ENCODE measurements around the gene MRPL46. TPM values are rescaled to one million over a fixed set of nuclear protein-coding genes. Genes with fewer than 3 reads are reported as not detected.

Gene MRPL46
- total and polyA plus RNA-seq, 9 of the 15 experiments (the other 6 are each of a cell fraction or from before 2014, with no cell fraction given), result 41.2 to 72.2 (median 49.8) TPM

DNA sequence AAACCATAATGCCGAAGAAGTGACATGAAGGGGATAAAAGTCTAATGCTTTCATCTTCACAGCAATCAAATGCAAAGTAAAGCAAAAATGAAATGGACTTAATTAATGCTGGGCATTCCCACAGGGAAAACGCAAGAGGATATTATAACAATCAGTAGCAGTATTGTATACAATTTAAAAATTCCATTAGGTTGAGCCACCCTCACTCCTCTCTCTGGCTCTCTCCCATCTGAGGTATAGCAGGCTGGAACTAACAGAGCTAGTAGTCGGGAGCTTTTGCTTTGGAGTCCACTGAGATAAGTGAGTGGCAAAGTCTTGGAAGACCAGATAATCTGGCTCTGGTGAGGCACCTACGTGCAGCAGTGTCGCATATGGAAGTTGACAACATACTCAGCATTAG is 45.4 kb upstream of the MRPL46 start (continued):
- no peak for TF ChIP-seq ESRRA (IDR thresholded peaks at IDR 0.05; ENCODE audit: borderline replicate concordance, low read depth)
- no peak for TF ChIP-seq MYC (IDR thresholded peaks at IDR 0.05; ENCODE audit: low read depth, low read length)
- no peak for TF ChIP-seq MYC (CRISPR knock-in tag; IDR thresholded peaks at IDR 0.05; ENCODE audit: borderline replicate concordance, low read depth)
- TF ChIP-seq KDM2B (CRISPR knock-in tag; IDR thresholded peaks at IDR 0.05), result no peak
- TF ChIP-seq, protein P1, sequence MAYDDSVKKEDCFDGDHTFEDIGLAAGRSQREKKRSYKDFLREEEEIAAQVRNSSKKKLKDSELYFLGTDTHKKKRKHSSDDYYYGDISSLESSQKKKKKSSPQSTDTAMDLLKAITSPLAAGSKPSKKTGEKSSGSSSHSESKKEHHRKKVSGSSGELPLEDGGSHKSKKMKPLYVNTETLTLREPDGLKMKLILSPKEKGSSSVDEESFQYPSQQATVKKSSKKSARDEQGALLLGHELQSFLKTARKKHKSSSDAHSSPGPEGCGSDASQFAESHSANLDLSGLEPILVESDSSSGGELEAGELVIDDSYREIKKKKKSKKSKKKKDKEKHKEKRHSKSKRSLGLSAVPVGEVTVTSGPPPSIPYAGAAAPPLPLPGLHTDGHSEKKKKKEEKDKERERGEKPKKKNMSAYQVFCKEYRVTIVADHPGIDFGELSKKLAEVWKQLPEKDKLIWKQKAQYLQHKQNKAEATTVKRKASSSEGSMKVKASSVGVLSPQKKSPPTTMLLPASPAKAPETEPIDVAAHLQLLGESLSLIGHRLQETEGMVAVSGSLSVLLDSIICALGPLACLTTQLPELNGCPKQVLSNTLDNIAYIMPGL (CRISPR knock-in tag; IDR thresholded peaks at IDR 0.05), result no peak
- no peak for TF ChIP-seq RAD21 (CRISPR knock-in tag; conservative IDR thresholded peaks at IDR 0.05 in 1 of 2, IDR thresholded peaks at IDR 0.05 in 1 of 2)
- TF ChIP-seq ZNF134 (CRISPR knock-in tag; conservative IDR thresholded peaks at IDR 0.05), result no peak
- no peak for TF ChIP-seq HMGN3 (IDR thresholded peaks at IDR 0.05; ENCODE audit: borderline replicate concordance, extremely low read depth, insufficient read length, low read depth, low read length)
- TF ChIP-seq KLF13 (tag; IDR thresholded peaks at IDR 0.05; ENCODE audit: borderline replicate concordance, low read depth), result no peak
- TF ChIP-seq KLF1 (tag; IDR thresholded peaks at IDR 0.05), result no peak
- no peak for TF ChIP-seq ZNF507 (tag; conservative IDR thresholded peaks at IDR 0.05)
- TF ChIP-seq, protein P2, sequence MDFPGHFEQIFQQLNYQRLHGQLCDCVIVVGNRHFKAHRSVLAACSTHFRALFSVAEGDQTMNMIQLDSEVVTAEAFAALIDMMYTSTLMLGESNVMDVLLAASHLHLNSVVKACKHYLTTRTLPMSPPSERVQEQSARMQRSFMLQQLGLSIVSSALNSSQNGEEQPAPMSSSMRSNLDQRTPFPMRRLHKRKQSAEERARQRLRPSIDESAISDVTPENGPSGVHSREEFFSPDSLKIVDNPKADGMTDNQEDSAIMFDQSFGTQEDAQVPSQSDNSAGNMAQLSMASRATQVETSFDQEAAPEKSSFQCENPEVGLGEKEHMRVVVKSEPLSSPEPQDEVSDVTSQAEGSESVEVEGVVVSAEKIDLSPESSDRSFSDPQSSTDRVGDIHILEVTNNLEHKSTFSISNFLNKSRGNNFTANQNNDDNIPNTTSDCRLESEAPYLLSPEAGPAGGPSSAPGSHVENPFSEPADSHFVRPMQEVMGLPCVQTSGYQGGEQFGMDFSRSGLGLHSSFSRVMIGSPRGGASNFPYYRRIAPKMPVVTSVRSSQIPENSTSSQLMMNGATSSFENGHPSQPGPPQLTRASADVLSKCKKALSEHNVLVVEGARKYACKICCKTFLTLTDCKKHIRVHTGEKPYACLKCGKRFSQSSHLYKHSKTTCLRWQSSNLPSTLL (IDR thresholded peaks at IDR 0.05), result no peak
- TF ChIP-seq CEBPG (CRISPR knock-in tag; IDR thresholded peaks at IDR 0.05), result no peak
- TF ChIP-seq CEBPG (tag; conservative IDR thresholded peaks at IDR 0.05 in 1 of 2, IDR thresholded peaks at IDR 0.05 in 1 of 2), result no peak

All from K562 (cell line).